ENCODE measurements around the gene CAMK1D. TPM values are rescaled to one million over a fixed set of nuclear protein-coding genes. Genes with fewer than 3 reads are reported as not detected.
"Not testable (repeated sequence)": the region's sequence is repeated elsewhere in the genome, so short reads cannot be mapped to it uniquely, and the experiment has no call there.

CAMK1D gene
- total and polyA plus RNA-seq, 11 donors: 1.4 to 16.0 (median 2.5) TPM

DNA sequence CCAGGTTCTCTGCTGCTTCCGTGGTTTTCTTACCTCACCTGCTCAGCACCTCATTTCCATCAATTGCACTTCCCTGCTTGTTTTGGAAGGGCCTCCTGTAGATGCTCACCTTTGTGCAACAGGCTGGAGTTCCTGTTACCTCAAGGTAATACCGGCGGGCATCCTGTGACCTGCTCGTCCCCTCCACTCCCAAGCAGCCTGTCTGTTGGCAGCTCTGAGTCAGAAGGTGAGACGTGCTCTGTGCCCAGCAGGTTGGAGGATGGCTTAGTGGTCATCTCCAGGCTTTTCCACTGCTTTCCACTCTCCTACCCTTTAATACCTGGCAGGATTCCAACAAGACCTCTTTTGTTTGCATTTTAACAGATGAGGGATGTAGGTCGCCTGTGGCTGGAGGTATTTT, 86.0 kb downstream of the CAMK1D start:
- TF ChIP-seq, protein P1, sequence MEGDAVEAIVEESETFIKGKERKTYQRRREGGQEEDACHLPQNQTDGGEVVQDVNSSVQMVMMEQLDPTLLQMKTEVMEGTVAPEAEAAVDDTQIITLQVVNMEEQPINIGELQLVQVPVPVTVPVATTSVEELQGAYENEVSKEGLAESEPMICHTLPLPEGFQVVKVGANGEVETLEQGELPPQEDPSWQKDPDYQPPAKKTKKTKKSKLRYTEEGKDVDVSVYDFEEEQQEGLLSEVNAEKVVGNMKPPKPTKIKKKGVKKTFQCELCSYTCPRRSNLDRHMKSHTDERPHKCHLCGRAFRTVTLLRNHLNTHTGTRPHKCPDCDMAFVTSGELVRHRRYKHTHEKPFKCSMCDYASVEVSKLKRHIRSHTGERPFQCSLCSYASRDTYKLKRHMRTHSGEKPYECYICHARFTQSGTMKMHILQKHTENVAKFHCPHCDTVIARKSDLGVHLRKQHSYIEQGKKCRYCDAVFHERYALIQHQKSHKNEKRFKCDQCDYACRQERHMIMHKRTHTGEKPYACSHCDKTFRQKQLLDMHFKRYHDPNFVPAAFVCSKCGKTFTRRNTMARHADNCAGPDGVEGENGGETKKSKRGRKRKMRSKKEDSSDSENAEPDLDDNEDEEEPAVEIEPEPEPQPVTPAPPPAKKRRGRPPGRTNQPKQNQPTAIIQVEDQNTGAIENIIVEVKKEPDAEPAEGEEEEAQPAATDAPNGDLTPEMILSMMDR (IDR thresholded peaks at IDR 0.05): no peak
- no peak for TF ChIP-seq POLR2A (IDR thresholded peaks at IDR 0.05)
- intact Hi-C loops (cut with DNase I): no loop called here
- Histone ChIP-seq H3K27me3 (peaks cover 0 to 5% (median 0%) of the 10 kb centered on the region in 9 donors), H3K36me3 (no peaks in the 10 kb centered on the region), H3K4me3 (no peak overlapping the region), H3K27ac (no peak overlapping the region), H3K9me3 (peaks cover 0 to 5% (median 0%) of the 10 kb centered on the region in 12 donors), H3K4me1 (peaks cover 0 to 6% (median 0%) of the 10 kb centered on the region in 12 donors)
- 79 to 90% (median 87%) methylated on average over 6 of the region's 6 CpGs for WGBS, 4 donors
- DNase-seq: no peak
- no peak for ATAC-seq

DNA sequence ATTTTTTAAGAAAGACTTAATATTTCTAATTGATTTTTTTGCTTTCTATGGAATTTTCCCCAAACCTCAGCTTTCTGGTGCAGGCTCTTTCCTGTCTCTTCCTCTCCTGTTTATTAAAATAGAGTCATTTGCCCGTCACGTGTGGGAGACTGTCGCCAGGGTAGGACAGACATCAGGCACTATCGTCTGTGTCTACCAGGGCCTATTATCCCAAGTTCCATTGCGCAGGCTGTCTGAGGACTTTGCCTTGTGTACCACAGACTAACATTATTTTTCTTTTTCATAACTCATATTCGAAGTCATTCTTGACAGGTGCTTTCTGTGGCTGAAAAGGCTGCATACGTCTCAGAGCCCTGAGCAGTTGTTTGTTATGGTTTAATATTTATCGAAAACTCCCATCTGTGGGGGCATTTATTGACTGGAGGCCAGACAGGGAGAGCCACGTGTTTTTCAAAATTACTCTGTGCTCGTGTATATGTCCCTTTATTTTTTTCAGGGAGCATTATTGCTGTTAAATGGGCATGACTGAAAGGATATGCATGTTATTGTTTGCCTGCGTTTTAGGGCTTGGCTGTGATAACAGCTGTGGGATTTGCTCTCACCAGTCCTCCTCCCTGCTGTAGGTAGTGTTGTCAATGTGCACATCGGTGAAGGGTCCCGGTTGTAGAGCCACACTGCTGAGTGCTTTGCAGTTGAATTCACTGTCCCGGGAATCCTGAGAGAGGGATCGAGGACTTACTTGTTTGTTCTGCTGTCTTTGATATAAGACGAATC, 89.8 kb downstream of the CAMK1D start:
- no peak for ATAC-seq
- TF ChIP-seq, protein P1 (IDR thresholded peaks at IDR 0.05): no peak
- TF ChIP-seq POLR2A (IDR thresholded peaks at IDR 0.05): no peak
- no peaks in the 10 kb centered on the region for H3K27me3 ChIP-seq
- H3K36me3 ChIP-seq: no peaks in the 10 kb centered on the region
- no peak for DNase-seq
- H3K4me1 ChIP-seq: no peaks in the 10 kb centered on the region
- H3K27ac ChIP-seq: no peak overlapping the region
- WGBS, 4 donors: 89 to 94% (median 92%) methylated on average over 16 of the region's 16 CpGs
- peaks cover 0 to 5% (median 0%) of the 10 kb centered on the region in 12 donors for H3K9me3 ChIP-seq
- intact Hi-C loops (cut with DNase I): no loop called here
- H3K4me3 ChIP-seq: no peak overlapping the region

DNA sequence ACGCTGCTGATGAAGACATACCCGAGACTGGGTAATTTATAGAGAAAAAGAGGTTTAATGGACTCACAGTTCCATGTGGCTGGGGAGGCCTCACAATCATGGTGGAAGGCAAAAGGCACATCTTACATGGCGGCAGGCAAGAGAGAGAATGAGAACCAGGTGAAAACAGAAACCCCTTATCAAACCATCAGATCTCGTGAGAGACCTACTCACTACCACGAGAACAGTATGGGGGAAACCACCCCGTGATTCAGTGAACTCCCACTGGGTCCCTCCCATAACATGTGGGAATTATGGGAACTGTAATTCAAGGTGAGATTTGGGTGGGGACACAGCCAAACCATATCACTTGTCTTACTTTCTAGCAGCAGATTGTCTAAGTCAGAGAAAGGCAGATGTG, 90.4 kb downstream of the CAMK1D start:
- H3K4me1 ChIP-seq; H3K27ac ChIP-seq; DNase-seq; intact Hi-C loops (cut with DNase I); H3K9me3 ChIP-seq; H3K4me3 ChIP-seq; H3K36me3 ChIP-seq; H3K27me3 ChIP-seq; ATAC-seq: not testable (repeated sequence)
- WGBS, 4 donors: 86 to 96% (median 95%) methylated on average over 6 of the region's 6 CpGs

DNA sequence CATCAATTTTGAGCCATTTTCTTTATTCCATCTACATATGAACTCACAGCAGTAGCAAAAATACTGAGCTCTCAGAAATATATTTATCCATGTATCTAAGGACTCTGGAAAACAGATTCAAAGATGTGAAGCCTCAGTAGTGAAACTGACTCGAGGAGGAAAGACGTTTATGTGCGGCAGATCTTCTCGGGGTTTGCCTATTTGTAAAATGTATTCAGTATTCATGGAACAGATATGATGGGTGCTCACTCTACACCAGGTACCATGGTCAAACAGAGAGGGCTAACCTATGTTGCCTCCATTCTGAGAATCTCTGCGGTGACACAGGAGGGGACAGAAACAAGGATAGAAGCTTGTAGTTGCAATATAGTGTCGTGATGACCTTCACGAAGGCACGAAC, 93.7 kb downstream of the CAMK1D start:
- TF ChIP-seq, protein P1 (IDR thresholded peaks at IDR 0.05): no peak
- no peak for TF ChIP-seq POLR2A (IDR thresholded peaks at IDR 0.05)
- WGBS, 4 donors: 95 to 97% (median 96%) methylated on average over 8 of the region's 8 CpGs
- H3K4me1 ChIP-seq: peaks cover 0 to 14% (median 7%) of the 10 kb centered on the region in 12 donors
- H3K36me3 ChIP-seq: no peaks in the 10 kb centered on the region
- ATAC-seq: no peak
- DNase-seq: no peak
- H3K27ac ChIP-seq: no peak overlapping the region
- intact Hi-C loops (cut with DNase I): no loop called here
- no peak overlapping the region for H3K4me3 ChIP-seq
- no peaks in the 10 kb centered on the region for H3K27me3 ChIP-seq
- H3K9me3 ChIP-seq: peaks cover 0 to 5% (median 0%) of the 10 kb centered on the region in 12 donors

Data from heart left ventricle (tissue), 16 donors.